GM12878 (cell line): ENCODE measurements around the gene CLEC2B. TPM values are rescaled to one million over a fixed set of nuclear protein-coding genes. Genes with fewer than 3 reads are reported as not detected.

Experiments used
- ATAC-seq: fragments of 200-7000 bp; cut with Tn5 transposase; 3 replicates; pipeline ENCODE4 v1.9.1; 2020; ENCODE audit warnings: mild to moderate bottlenecking, moderate library complexity
- BruUV-seq: library from RNA; stranded (reverse); fragments of 400-500 nt; replicated peaks from 2 replicates; lab custom pipeline; 2021; lab: Mats Ljungman, UMichigan
- CTCF ChIA-PET: fragments of 300-600 bp; sonication (Branson Sonifier 250); formaldehyde crosslinking; extraction: SDS; loops from one replicate; lab custom pipeline; 2021; ENCODE audit warnings: inconsistent platforms; lab: Yijun Ruan, JAX
- POLR2A ChIA-PET: fragments of 350-600 bp; formaldehyde crosslinking; extraction: SDS; loops from one replicate; lab custom pipeline; 2021; ENCODE audit warnings: inconsistent platforms; lab: Charles Lee
- RAD21 ChIA-PET: fragments of 300-600 bp; sonication (Branson Sonifier 250); formaldehyde crosslinking; loops from one replicate; lab custom pipeline; 2023; ENCODE audit warnings: antibody characterized with exemption; ENCODE audit not compliant: unreplicated experiment; lab: Charles Lee
- SMC1A ChIA-PET: fragments of 300-600 bp; sonication (Branson Sonifier 250); formaldehyde crosslinking; loops from one replicate; lab custom pipeline; 2023; ENCODE audit not compliant: unreplicated experiment, uncharacterized antibody; lab: Charles Lee
- DNase-seq: peaks from one replicate; pipeline ENCODE4 v3.0.0-alpha.2; 2011; ENCODE audit warnings: low read depth, low spot score
- FAIRE-seq: peaks from 3 replicates; lab custom pipeline; 2011; peaks lifted over from hg19 to GRCh38; lab: Jason Lieb, UNC
- H2AFZ ChIP-seq: 2 replicates; pipeline ENCODE4 v1.6.0; 2011; ENCODE audit warnings: low read depth, low read length, control low read depth; ENCODE audit not compliant: control insufficient read depth
- H3K27ac ChIP-seq: 2 replicates; pipeline ENCODE4 v1.5.1; 2011; ENCODE audit warnings: control low read depth; ENCODE audit not compliant: control insufficient read depth, insufficient read depth
- H3K27me3 ChIP-seq, 2 experiments: replicated peaks in 1 of 2; 2 replicates each; pipeline versions ENCODE4 v1.6.0 to v1.6.1; 2011; ENCODE audit warnings: low read length in 1 of 2; ENCODE audit not compliant: control insufficient read depth in 2 of 2, insufficient read depth in 2 of 2
- H3K36me3 ChIP-seq, 2 experiments: 2 replicates each; pipeline ENCODE4 v1.5.1; 2011; ENCODE audit warnings: low read length in 1 of 2; ENCODE audit not compliant: control insufficient read depth in 2 of 2, insufficient read depth in 2 of 2
- H3K4me1 ChIP-seq: 2 replicates; pipeline ENCODE4 v1.6.1; 2011; ENCODE audit warnings: mild to moderate bottlenecking, low read length, moderate library complexity, mixed read lengths; ENCODE audit not compliant: control insufficient read depth, insufficient read depth
- H3K4me2 ChIP-seq: 2 replicates; pipeline ENCODE4 v1.6.0; 2011; ENCODE audit warnings: control low read depth; ENCODE audit not compliant: control insufficient read depth, insufficient read depth
- H3K4me3 ChIP-seq: fragments of 200-600 bp; sonication (generic); 2 replicates; pipeline ENCODE4 v1.5.1; 2016
- H3K79me2 ChIP-seq: 2 replicates; pipeline ENCODE4 v1.6.0; 2011; ENCODE audit warnings: low read length; ENCODE audit not compliant: control insufficient read depth, insufficient read depth
- H3K9ac ChIP-seq: 2 replicates; pipeline ENCODE4 v1.8.0; 2011; ENCODE audit warnings: low read length, control low read depth, mixed read lengths; ENCODE audit not compliant: control insufficient read depth, insufficient read depth
- H3K9me3 ChIP-seq: replicated peaks from 3 replicates; pipeline ENCODE4 v1.5.1; 2011; ENCODE audit warnings: mild to moderate bottlenecking, low read length; ENCODE audit not compliant: control insufficient read depth, insufficient read depth
- H4K20me1 ChIP-seq: 2 replicates; pipeline ENCODE4 v1.6.0; 2011; ENCODE audit not compliant: control insufficient read depth, insufficient read depth
- GATAD2B ChIP-seq: fragments of 450-650 bp; conservative IDR thresholded peaks from 2 replicates; pipeline ENCODE4 v1.6.1; 2017; ENCODE audit warnings: low read depth, mild to moderate bottlenecking, moderate library complexity
- MAX ChIP-seq: IDR thresholded peaks from 2 replicates; pipeline ENCODE4 v1.6.1; 2012; ENCODE audit warnings: low read depth, low read length, improper control_type of control experiment
- SIX5 ChIP-seq: IDR thresholded peaks from 2 replicates; pipeline ENCODE4 v1.6.1; 2011; ENCODE audit warnings: mild to moderate bottlenecking, low read depth, low read length, moderate library complexity; ENCODE audit not compliant: severe bottlenecking
- SMAD1 ChIP-seq: fragments of 450-650 bp; IDR thresholded peaks from 2 replicates; pipeline ENCODE4 v1.6.1; 2018; ENCODE audit warnings: mild to moderate bottlenecking, low read depth; ENCODE audit not compliant: partially characterized antibody
- SMARCA5 ChIP-seq: fragments of 450-650 bp; IDR thresholded peaks from 2 replicates; pipeline ENCODE4 v1.6.1; 2017; ENCODE audit warnings: mild to moderate bottlenecking
- STAT1 ChIP-seq: fragments of 450-650 bp; conservative IDR thresholded peaks from 2 replicates; pipeline ENCODE4 v1.6.1; 2014; ENCODE audit warnings: antibody characterized with exemption, mild to moderate bottlenecking
- TBL1XR1 ChIP-seq: IDR thresholded peaks from 2 replicates; pipeline ENCODE4 v1.6.1; 2012; ENCODE audit warnings: low read depth, low read length, improper control_type of control experiment
- ZBTB4 ChIP-seq: fragments of 450-650 bp; formaldehyde crosslinking; IDR thresholded peaks from 2 replicates; pipeline ENCODE4 v1.4.0; 2022; ENCODE audit warnings: mild to moderate bottlenecking, moderate library complexity
- ZNF274 ChIP-seq: IDR thresholded peaks from one replicate; pipeline ENCODE4 v1.8.0; 2011; ENCODE audit not compliant: insufficient read length, insufficient read depth
- ZNF622 ChIP-seq: fragments of 450-650 bp; IDR thresholded peaks from 2 replicates; pipeline ENCODE4 v1.6.1; 2017; ENCODE audit warnings: mild to moderate bottlenecking, inconsistent platforms
- ZZZ3 ChIP-seq: IDR thresholded peaks from 2 replicates; pipeline ENCODE4 v1.6.1; 2011; ENCODE audit warnings: low read depth; ENCODE audit not compliant: control insufficient read depth, insufficient read length
- WGBS: methylation state at CpG from one replicate; pipeline ENCODE4 v1.1.6; 2016; ENCODE audit warnings: low lambda C conversion rate; ENCODE audit not compliant: insufficient replicate concordance, insufficient coverage; ENCODE audit errors: missing lambda C conversion rate; 5-methylcytosine and 5-hydroxymethylcytosine counted together
- in situ Hi-C: fragments of 300-500 bp; cut with MboI; formaldehyde crosslinking; loops from 9 replicates; pipeline ENCODE4 v1.14.3; 2018; ENCODE audit warnings: mixed read lengths
- intact Hi-C: fragments of 100-400 bp; cut with micrococcal nuclease; formaldehyde crosslinking; loops from one replicate; pipeline ENCODE4 v1.14.2; 2022; ENCODE audit not compliant: unreplicated experiment
- polyA plus RNA-seq, 11 experiments: library from polyadenylated mRNA; depleted of rRNA in 4 of 11; unstranded in 6 of 11; stranded (reverse) in 5 of 11; fragments of >200 nt; fragmentation: Nextera tagmentation in 4 of 11; fragmentation: Illumina TruSeq in 1 of 11; extraction: Ambion mirVana in 4 of 11; extraction: Trizol in 1 of 11; gene quantifications; 1 replicate in 1 of 11; 2 replicates in 10 of 11; pipeline versions ENCODE4 v1.2.1 to v1.2.3, GENCODE V29; 2011 to 2016; ENCODE audit warnings: inconsistent platforms in 2 of 11, missing spikeins in 2 of 11, low read depth in 1 of 11
- total RNA-seq, 4 experiments: library from RNA; depleted of rRNA in 3 of 4; stranded (reverse); fragments of >200 nt in 3 of 4; fragmentation: Illumina TruSeq in 1 of 4; extraction: Trizol in 1 of 4; gene quantifications; 2 replicates each; pipeline versions ENCODE4 v1.2.1 to v1.2.3, GENCODE V29; 2013 to 2021

The CLEC2B gene
- total and polyA plus RNA-seq, 10 of the 15 experiments (the other 5 are each of a cell fraction or from before 2014, with no cell fraction given): 7.1 to 21.6 (median 12.0) TPM

GRCh38 chr12:9902539-9903228, 33.5 kb upstream of the CLEC2B start (continued):
- TF ChIP-seq SMAD1 (no peak), TBL1XR1 (no peak), ZZZ3 (no peak)

- no peak overlapping the region for H3K9ac ChIP-seq
- POLR2A ChIA-PET: no interaction called here
- no peaks in the 10 kb centered on the region for H3K79me2 ChIP-seq
- no peak overlapping the region for H2AFZ ChIP-seq
- 24% methylated on average over 2 of the region's 2 CpGs for WGBS
- no peak overlapping the region for H3K4me2 ChIP-seq
- ATAC-seq (no peak), DNase-seq (no peak), FAIRE-seq (no peak)
- no TSS peak for BruUV-seq
- H3K36me3 ChIP-seq: no peaks in the 10 kb centered on the region
- H3K27me3 ChIP-seq: no peaks in the 10 kb centered on the region
- H3K4me3 ChIP-seq: no peak overlapping the region
- H3K4me1 ChIP-seq: no peaks in the 10 kb centered on the region
- H3K9me3 ChIP-seq: peaks cover 1% of the 10 kb centered on the region
- no peak overlapping the region for H3K27ac ChIP-seq
- SMC1A ChIA-PET: interaction anchor here (1.5 to 1.7 kb wide), 2 partner anchors 14 to 21 kb away, joined by 3 to 5 read pairs; no protein-coding TSS in a partner anchor
- CTCF ChIA-PET: interaction anchor here (1.0 kb wide), 1 partner anchor 109 kb away, joined by 3 read pairs; no protein-coding TSS in a partner anchor
- RAD21 ChIA-PET: no interaction called here
- no peaks in the 10 kb centered on the region for H4K20me1 ChIP-seq
- no peak for TF ChIP-seq SMARCA5
- no peak for TF ChIP-seq SIX5
- TF ChIP-seq GATAD2B: no peak
- no peak for TF ChIP-seq STAT1
- no peak for TF ChIP-seq MAX
- no peak for TF ChIP-seq ZNF622
- no peak for TF ChIP-seq ZBTB4
- no peak for TF ChIP-seq ZNF274
- TF ChIP-seq, all 136 proteins: peak for 0
- in situ Hi-C loops: no loop called here
- intact Hi-C loops: loop anchor here (2.0 kb wide), 1 partner anchor 16 kb away; no protein-coding TSS in a partner anchor
Observed at GRCh38 chr12:9900930-9901329, 31.8 kb upstream of the CLEC2B start.
